GM12864 (cell line): Measurements from ENCODE around the gene COTL1.

ENCODE experiments used
- DNase-seq: peaks from one replicate; pipeline ENCODE4 v3.0.0-alpha.2; 2011; ENCODE audit warnings: low read depth
- H3K4me3 ChIP-seq: 2 replicates; pipeline ENCODE4 v1.5.1; 2011; ENCODE audit warnings: mild to moderate bottlenecking, low read depth, low read length, control low read depth
- CTCF ChIP-seq: IDR thresholded peaks from 2 replicates; pipeline ENCODE4 v1.5.1; 2011; ENCODE audit warnings: low read depth, mild to moderate bottlenecking, moderate library complexity, low read length, control low read depth, inconsistent platforms; ENCODE audit errors: missing control alignments

Gene COTL1

GRCh38 chr16:84588991-84589390 lies 28.9 kb downstream of the COTL1 start:
- TF ChIP-seq CTCF: no peak
- DNase-seq: no peak
- H3K4me3 ChIP-seq: no peak overlapping the region

- no peak for DNase-seq
- TF ChIP-seq CTCF: no peak
- H3K4me3 ChIP-seq: no peak overlapping the region; the same call in 1 of the 2 replicates
Observed at GRCh38 chr16:84585886-84586285, 32.0 kb downstream of the COTL1 start.

GRCh38 chr16:84585467-84585866 lies 32.4 kb downstream of the COTL1 start:
- TF ChIP-seq CTCF: no peak
- DNase-seq: no peak
- H3K4me3 ChIP-seq: no peak overlapping the region

- H3K4me3 ChIP-seq: no peak overlapping the region
- no peak for TF ChIP-seq CTCF
- no peak for DNase-seq
Observed at GRCh38 chr16:84584678-84585077, 33.2 kb downstream of the COTL1 start.

- no peak overlapping the region for H3K4me3 ChIP-seq
- no peak for TF ChIP-seq CTCF
Observed at GRCh38 chr16:84583995-84584394, 33.9 kb downstream of the COTL1 start.

GRCh38 chr16:84582958-84583516 lies 34.8 kb downstream of the COTL1 start:
- no peak for DNase-seq
- TF ChIP-seq CTCF: no peak
- no peak overlapping the region for H3K4me3 ChIP-seq

More at GRCh38 chr16:84583995-84584394, 33.9 kb downstream of the COTL1 start:
- DNase-seq: no peak

- no peak for DNase-seq
- no peak overlapping the region for H3K4me3 ChIP-seq
- no peak for TF ChIP-seq CTCF
Observed at GRCh38 chr16:84581158-84581557, 36.7 kb downstream of the COTL1 start.
